HG03354 (cell line): ENCODE measurements around the gene PDE9A.

Experiments used
- ATAC-seq: cut with Tn5 transposase; IDR thresholded peaks from one replicate; pipeline ENCODE4 v1.9.1; 2021; ENCODE audit warnings: mild to moderate bottlenecking; ENCODE audit not compliant: unreplicated experiment, poor library complexity, severe bottlenecking

Gene PDE9A

GRCh38 chr21:42654913-42655795 lies 1.7 kb downstream of the PDE9A start:
- no peak for ATAC-seq

GRCh38 chr21:42655796-42656770 lies 2.7 kb downstream of the PDE9A start:
- no peak for ATAC-seq

DNA sequence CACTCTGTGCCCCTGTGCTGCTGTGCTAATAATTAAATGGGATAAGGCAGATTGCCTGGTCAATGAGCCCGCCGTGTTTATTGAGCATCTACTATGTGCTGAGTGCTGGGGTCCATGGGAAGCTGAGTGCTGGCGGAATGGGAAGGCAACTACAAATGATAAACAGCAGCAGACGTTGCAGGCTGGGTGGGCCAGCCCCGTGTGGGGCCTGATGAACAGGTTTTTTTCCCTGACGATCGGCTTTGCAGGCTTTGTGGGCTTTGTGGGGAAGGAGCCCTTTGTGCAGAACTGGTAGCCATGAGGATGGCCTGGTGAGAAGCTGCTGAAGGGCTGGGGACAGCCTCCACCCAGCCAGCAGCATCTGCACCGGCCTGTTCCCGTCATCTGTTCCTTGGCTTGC lies 3.5 kb downstream of the PDE9A start:
- no peak for ATAC-seq

- ATAC-seq: no peak
These were observed 4.4 kb downstream of the PDE9A start for GRCh38 chr21:42657676-42658319.

- ATAC-seq: no peak
These were observed 5.1 kb downstream of the PDE9A start for GRCh38 chr21:42658320-42659105.

DNA sequence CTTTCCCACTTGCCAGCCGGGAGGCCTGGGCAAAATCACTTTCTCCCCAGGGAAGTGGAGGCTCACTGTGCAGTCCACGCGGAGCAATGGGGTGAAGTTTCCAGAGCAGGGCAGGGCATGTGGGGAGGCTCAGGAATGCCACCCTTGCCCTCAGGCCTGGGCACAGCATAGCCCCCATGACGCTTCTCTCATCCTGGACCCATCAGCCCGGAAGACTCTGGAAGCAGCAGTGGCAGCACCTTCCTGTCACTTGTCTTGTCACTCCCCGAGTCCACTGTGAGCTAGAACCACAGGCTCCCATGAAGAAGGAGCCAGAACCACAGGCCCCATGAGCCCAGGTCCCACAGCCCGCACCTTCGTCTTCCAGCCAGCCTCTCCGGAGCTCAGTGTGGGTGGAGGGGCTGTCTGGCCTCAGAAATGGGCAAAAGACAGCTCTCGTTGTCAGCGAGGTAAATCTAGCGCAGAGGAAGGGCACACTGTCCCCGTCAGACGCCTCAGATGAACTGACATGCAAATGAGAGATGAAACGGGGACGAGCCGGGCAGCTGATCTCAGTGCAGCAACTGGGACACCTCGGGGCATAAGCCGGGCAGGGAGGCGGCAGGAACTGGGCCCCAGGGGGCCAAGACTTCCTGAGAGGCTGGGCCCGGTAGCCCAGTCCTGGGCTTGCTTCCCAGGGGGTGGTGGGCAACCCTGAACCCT lies 6.1 kb downstream of the PDE9A start:
- no peak for ATAC-seq

DNA sequence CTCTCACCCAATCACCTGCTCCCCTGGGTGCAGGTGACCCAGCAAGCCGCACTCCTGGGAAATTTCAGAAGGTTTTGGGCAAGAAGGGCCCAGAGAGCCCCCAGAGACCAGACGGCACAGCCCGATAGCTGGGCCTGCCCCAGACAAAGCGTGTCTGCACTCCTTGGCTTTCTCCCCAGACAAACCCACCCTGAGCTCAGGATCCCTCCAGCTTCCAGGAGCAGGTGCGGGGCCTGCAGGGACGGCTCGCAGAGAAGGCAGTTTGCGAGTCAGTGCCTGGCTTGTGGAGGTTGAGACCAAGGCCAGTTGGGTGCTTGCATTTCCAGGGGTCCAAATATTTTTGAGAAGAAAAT lies 6.7 kb downstream of the PDE9A start:
- no peak for ATAC-seq

DNA sequence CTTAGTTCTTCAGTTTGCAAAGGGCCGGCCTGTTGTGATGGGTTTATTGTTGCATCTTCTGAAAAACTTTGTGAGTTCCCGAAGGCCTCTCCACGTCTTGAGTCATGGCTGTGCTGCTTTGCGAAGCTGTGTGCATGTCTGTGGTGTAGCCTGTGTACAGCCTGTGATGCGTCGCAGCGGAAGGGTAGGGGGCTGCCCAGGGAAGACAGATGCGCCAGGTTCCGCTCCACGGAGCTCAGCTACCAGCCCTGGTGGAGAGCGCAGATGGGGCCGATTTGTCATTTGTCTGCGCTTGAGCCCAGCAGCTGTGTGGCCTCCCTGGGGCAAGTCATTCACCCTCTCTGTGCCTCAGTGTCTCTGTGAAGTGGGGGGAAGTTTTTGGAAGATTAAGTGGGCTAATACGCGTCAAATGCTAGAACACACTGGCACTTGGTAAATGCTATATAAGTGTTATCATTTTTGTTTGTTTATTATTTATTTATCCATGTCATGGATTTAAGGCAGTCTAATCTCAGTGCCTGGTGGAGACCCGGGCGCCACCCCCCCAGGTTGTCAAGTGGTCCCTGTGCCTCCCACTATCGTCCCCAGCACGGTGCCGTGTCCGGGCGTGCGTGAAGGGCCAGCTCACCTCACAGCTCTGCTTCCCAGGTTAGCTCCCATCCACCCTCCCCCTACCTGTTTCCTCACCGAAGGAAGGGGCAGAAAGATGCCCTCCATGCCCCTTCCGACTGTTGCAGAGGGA lies 8.4 kb downstream of the PDE9A start:
- no peak for ATAC-seq

GRCh38 chr21:42662430-42663199 lies 9.2 kb downstream of the PDE9A start:
- ATAC-seq: no peak

- ATAC-seq: no peak
These were observed 9.9 kb downstream of the PDE9A start for GRCh38 chr21:42663200-42663750.

DNA sequence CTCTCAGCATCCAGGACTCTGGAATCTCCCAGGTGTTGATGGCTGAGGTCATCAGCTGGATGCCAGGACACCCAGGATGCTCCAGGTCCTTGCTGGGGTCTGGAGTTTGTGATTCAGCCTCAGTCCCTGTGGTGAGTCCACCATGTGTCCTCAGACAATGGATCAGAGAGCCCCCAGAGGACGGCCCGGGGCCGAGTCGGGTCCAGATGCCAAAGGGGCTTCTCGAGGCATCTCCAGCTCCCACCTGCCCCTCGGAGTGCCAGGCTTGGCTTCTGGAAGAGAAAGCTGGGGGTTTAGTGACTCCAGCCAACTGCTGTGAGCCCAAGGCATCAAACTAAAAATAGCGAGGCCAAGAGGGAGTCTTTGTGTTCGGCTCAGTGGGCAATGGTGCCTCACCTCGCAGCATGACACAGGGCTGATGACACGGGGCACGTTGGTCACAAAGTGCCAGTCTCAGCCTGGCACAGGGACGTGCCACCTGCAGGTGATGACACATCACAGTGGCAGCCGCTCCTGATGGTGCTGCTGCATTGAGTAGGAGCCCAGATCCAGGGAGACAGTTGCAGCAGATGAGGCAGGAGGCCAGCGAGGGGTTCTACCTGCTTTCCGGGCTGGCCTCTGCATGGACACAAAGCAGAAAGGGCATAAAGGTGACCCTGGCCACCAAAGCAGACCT lies 10.6 kb downstream of the PDE9A start:
- no peak for ATAC-seq

- ATAC-seq: no peak
These were observed 11.2 kb downstream of the PDE9A start for GRCh38 chr21:42664614-42665013.

GRCh38 chr21:42665026-42665425 lies 11.6 kb downstream of the PDE9A start:
- no peak for ATAC-seq

GRCh38 chr21:42665484-42665883 lies 12.1 kb downstream of the PDE9A start:
- ATAC-seq: no peak

GRCh38 chr21:42666023-42666747 lies 12.8 kb downstream of the PDE9A start:
- ATAC-seq: no peak

DNA sequence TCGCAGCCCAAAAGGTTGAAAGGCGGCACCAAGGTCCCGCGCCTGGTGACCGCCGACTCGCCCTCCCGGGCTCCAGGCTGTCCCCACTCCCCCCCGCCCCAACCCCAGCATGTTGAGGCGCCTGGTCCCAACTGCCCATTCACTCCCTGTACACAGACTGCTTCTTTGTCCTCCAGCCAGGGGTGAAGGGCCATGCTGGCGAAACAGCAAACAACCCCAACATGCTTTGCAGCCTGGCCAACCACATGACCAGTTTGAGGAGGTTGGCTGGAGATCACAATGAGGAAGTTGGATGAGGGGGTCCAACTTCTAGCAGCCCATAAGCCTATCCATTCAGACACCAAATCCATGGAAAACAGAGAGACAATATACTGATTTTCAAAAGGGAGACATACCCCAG lies 13.5 kb downstream of the PDE9A start:
- no peak for ATAC-seq
